RKO (cell line): ENCODE data around the gene HIVEP3.

Experiments
- DNase-seq: peaks from one replicate; pipeline ENCODE4 v3.0.0-alpha.2; 2016; ENCODE audit warnings: low spot score

The HIVEP3 gene

GRCh38 chr1:41846625-41847405 lies 71.9 kb downstream of the HIVEP3 start:
- DNase-seq = no peak

DNA sequence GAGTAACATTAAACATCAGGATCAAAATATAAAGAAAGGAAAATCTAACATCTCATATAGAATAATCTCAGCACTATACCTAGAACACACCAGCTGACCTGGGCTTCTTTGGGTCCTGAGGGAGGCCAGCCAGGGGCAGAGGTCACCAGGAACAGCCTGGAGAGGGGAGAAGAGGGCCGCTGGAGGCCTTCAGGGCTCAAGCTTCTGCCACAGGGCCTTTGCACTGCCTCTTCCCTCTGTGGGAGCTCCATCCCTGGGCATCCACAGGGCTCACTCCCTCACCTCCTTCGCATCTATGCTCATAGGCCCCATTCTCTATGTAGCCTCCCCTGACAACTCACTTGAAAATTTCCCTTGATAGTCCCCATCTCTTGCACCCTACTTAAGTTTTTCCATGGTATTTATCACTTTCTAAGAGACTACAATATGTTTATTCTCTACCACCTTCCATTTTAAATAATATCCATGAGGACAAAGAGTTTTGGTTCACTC lies 73.9 kb downstream of the HIVEP3 start:
- no peak for DNase-seq

DNA sequence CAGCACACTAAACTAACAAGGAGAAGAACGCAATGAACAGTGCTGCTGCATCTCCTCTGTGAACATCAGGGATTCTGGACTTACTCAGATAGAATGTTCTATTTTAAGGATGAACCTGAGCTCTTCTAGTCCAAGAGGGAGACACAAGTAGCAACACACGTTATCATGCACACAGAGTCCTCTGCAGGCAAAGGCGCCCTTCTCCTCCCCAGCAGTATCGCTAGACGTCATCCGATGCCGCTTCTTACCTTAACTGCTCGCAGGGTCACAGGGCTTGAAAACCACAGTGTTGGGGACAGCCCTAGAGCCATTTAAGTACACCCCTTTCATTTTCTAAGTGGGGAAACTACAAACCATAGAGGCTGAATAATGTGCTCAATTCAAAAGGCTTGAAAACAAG lies 74.5 kb downstream of the HIVEP3 start:
- no peak for DNase-seq

DNA sequence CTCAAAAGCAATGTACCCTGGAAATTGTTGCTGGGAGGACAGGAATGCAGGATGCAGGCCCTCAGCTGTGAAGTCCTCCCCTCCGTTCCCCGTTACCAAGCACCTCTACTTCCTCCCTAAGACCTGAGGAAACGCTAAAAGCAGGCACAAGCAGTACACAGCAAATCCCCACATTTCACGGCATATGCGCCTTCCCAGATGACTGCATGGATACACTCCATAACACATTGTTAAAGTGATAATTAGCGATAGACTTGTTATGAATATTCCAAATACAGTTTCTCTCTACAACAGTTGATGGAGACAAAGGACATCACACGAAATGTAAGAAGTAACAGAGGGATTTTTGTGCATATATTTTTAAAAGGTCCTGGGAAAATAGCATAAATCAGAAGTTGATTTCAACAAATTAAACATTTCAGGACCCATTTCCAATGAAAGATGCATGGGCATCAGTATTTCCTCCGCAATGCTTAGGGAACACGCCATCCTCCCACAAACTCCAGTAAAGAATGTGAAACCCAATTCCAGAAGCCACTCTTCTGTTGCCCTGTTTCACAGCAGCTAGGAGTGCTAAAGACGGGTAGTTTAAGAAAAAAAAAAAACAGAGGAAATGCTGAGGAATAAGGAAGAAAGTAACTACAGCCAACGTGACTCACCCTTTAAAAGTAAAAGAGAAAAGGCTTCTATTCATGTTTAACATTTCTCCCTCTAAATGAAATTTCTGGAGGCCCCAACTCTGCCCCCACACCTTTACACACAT lies 75.5 kb downstream of the HIVEP3 start:
- DNase-seq = no peak

DNA sequence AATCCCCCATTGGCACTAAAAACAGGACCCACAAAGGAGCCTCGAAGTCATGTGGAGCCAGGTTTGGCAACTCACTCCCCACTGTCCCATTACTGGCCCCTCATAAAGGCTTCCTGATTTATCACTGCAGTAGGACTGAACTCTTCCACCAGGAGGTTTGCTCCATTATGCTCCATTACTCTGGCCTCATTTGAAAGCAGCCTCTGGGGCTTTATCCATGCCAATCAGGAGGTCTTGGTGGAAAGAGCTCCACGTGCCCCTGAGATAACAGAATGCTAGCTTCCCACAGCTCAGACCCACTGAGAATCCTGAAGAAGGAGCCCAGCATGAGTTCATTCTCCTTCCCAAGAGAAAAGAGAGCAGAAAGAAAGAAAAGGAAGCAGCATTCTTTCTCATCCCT lies 76.4 kb downstream of the HIVEP3 start:
- no peak for DNase-seq

GRCh38 chr1:41840592-41841246 lies 78.0 kb downstream of the HIVEP3 start:
- no peak for DNase-seq

DNA sequence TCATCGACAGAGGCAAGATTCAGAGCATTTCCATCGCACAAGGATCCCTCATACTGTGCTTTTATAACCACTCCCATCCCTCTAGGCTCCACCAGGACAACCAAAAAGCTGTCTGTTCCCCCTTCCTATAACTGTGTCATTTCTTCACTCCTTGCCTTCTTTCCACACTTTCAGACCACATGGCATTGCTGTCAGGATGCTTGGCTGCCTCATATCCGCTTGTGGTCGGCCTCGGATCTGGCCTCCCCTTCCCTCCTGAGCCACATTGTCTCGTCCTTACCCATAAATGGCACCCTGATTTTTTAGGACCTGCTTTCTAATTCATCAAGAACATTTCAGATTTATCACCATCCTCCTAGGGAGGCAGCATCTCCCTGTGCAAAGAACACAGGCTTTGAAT lies 80.5 kb downstream of the HIVEP3 start:
- no peak for DNase-seq

- DNase-seq = no peak
Measured at GRCh38 chr1:41837691-41838090, 81.0 kb downstream of the HIVEP3 start.

DNA sequence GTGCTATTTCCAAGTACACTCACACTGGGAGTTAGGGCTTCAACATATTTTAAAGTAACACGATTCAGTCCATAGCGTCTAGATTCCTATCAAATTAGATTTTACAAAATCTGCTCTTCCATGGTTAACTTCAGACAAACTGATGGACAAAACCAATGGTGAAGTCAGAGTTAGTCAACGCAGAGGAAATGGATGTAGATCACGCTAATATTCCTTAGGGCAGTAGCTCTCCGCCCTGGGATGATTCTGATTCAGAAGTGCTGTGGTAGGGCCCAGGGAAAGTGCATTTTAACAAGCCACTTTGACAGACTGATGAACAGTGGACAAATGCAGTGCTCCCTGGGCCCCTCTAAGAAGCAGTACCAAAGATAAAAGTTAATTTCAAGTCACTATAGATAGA lies 83.2 kb downstream of the HIVEP3 start:
- DNase-seq = no peak

DNA sequence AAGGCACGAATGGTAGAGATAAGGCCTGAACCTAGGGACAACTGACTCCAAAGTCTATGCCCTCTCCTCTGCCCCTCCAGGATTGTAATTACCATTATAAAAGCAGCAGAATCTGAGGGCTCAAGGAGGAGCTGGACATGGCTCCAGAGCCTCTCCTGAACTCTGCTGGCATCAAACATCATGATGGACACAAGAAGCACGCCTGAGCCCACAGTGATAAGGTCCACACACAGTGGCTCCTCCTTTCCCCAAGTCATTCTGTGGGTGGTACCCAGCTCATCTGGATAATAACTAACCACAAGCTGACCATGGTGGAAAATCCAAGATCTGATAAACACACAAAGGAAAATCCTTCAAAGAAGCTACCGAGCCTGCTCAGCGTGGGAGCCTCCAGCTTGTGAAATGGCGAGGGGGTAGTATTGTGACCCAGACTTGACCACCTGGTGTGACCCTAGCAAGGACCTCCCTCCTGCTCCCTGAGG lies 85.2 kb downstream of the HIVEP3 start:
- no peak for DNase-seq

GRCh38 chr1:41830726-41831125 lies 88.0 kb downstream of the HIVEP3 start:
- DNase-seq = no peak

DNA sequence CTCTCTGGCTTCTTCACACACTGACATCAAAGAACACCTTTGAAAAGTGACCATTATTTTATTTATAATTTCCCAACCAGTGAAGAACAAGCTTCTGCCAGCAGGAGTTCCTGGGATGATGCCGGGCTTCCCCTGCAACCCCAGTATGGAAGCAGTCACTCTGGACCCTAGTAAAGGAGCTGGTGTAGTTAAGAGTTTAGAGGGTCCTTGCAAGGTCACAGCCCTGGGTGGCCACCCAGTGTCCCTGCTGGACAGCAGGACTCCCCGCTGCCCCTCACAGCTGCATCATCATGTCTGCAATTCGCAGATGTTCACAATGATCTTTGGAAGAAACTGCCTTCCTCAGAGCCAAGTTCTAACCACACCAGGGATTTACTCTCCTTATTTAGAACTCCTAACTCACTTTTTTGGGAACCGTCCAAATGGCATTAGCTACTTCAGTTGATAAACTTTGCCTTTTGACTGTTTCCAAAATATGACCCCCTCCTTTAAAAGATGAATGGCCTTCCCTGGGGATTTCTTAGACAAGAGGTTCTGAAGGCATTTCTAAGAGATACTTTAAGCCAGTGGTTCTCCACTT lies 90.6 kb downstream of the HIVEP3 start:
- DNase-seq = no peak

DNA sequence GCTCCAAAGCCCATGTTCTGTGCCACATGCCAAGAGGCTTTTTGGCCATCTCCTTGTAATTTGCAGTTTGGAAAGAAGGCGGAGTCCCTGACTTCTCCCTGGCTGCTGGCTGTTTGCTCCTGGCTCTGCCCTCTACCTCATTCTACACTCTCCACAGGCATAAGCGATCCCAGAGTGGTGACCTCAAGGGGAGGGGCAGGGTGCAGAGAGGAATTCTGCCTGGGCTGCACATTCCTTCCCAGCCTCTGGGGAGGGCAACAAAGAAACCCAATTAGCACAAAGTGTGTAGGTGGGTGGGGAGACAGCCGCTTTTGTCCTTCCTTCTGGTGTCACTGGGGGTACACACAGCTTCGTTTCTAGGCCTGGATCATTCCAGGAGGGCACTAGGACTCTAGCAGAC lies 95.3 kb downstream of the HIVEP3 start:
- DNase-seq = no peak

DNA sequence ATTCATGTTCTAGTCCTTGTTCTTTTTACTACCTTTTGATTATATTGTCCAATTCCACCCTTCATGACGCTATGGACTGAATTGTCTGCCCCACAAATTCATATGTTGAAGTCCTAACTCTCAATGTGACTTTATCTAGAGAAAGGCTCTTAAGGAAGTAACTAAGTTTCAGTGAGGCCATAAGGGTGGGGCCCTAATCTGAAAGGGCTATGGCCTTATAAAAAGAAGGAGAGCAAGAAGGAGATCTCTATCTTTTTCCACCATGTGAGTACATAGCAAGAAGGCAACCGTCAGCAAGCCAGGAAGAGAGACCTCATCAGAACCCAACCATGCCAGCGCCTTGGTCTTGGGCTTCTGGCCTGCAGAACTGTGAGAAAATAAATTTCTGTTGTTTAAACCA lies 95.9 kb downstream of the HIVEP3 start:
- no peak for DNase-seq

GRCh38 chr1:41819843-41820242 lies 98.9 kb downstream of the HIVEP3 start:
- DNase-seq = no peak

DNA sequence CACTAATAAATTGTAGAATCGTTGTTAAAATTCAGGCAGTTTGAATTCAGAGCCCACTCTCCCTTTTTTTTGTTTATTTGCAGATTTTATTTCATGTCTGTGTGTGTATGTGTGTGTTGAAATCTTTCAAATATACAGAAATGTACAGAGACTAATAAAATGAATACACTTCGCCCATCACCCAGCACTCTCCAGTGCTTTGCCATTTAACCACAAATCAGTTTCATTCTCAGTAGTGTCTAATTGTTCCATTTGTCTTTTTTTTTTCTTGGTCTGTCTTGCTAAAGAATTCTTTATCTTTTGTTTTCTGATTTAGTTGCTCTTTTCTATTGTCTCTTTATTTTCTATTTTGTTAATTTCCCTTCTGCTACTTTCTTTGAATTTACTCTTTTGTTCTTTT lies 99.7 kb downstream of the HIVEP3 start:
- no peak for DNase-seq

DNA sequence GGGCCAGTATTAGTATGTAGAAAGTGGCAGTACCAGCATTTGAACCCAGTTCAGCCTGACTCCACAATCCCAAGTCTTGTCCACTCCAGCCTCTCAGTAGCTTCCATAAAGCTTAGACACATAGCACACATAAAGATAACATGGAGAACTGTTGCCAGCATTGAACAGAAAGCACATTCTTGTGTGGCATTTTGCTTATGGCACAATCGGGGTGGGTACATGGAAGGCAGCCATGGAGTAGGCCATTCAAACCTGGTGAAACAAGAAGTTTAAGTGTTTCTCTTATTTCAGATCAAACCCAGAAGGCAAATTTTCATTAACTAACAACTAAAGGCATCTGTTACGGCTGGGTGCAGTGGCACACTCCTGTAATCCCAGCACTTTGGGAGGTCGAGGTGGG lies 102.7 kb downstream of the HIVEP3 start:
- DNase-seq = no peak

- DNase-seq = no peak
Measured at GRCh38 chr1:41813755-41814745, 104.7 kb downstream of the HIVEP3 start.

GRCh38 chr1:41813226-41813625 lies 105.5 kb downstream of the HIVEP3 start:
- DNase-seq = no peak

DNA sequence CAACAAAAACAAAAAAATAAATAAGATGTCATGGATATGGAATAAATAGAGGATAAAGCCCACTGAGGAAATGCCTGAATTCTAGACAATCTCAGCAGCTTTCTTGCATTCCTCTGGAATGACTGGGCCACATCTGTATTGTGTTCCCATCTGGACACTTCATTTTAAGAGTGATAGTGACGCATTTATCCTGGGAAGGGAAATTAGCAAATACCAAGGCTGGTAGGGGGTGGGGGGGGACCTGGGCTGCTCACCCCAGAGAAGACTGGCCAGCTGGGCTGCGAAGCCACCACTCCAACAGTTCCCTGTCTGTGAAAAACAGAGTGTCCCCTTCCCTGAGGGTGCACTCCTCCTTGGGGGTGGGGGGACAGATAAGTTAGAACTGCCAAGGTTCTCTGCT lies 106.3 kb downstream of the HIVEP3 start:
- peak; percentile 14 for DNase-seq

- DNase-seq = peak; percentile 33
Measured at GRCh38 chr1:41812051-41812450, 106.7 kb downstream of the HIVEP3 start.
